Coronary artery (tissue), 2 donors: ENCODE data around the gene PLPPR5.

Experiments used
- DNase-seq: peaks from one replicate; pipeline ENCODE4 v3.0.0-alpha.2; 2017; ENCODE audit warnings: low spot score
- H3K27ac ChIP-seq, 2 donors: fragments of 200-600 bp; sonication (generic); one replicate each; pipeline ENCODE4 v1.5.1; 2016 to 2019
- H3K4me3 ChIP-seq: fragments of 200-600 bp; sonication (generic); 2 replicates; pipeline ENCODE4 v1.5.1; 2016; ENCODE audit warnings: mild to moderate bottlenecking, moderate library complexity
- CTCF ChIP-seq: fragments of 200-600 bp; sonication (generic); IDR thresholded peaks from one replicate; pipeline ENCODE4 v1.5.1; 2019; ENCODE audit warnings: antibody characterized with exemption

Gene PLPPR5

GRCh38 chr1:98904684-98905083, 100.0 kb downstream of the PLPPR5 start:
- H3K4me3 ChIP-seq: no peak overlapping the region
- no peak for DNase-seq
- no peak overlapping the region for H3K27ac ChIP-seq
- TF ChIP-seq CTCF: no peak

GRCh38 chr1:98903726-98904125, 100.9 kb downstream of the PLPPR5 start:
- Histone ChIP-seq H3K4me3 (no peak overlapping the region), H3K27ac (no peak overlapping the region)
- TF ChIP-seq CTCF: no peak
- no peak for DNase-seq

- H3K27ac ChIP-seq: no peak overlapping the region
- no peak for TF ChIP-seq CTCF
- DNase-seq: no peak
- H3K4me3 ChIP-seq: no peak overlapping the region
Observed at GRCh38 chr1:98903261-98903660, 101.4 kb downstream of the PLPPR5 start.

GRCh38 chr1:98898940-98899339, 105.7 kb downstream of the PLPPR5 start:
- Histone ChIP-seq H3K4me3 (no peak overlapping the region), H3K27ac (no peak overlapping the region)
- DNase-seq: no peak
- no peak for TF ChIP-seq CTCF

GRCh38 chr1:98897479-98897878, 107.2 kb downstream of the PLPPR5 start:
- TF ChIP-seq CTCF: no peak
- H3K27ac ChIP-seq: no peak overlapping the region
- DNase-seq: no peak
- no peak overlapping the region for H3K4me3 ChIP-seq

- DNase-seq: no peak
- no peak for TF ChIP-seq CTCF
- Histone ChIP-seq H3K4me3 (no peak overlapping the region), H3K27ac (no peak overlapping the region)
Observed at GRCh38 chr1:98896711-98897445, 107.8 kb downstream of the PLPPR5 start.

- no peak overlapping the region for H3K27ac ChIP-seq
- H3K4me3 ChIP-seq: no peak overlapping the region
- no peak for TF ChIP-seq CTCF
- no peak for DNase-seq
Observed at GRCh38 chr1:98893371-98893770, 111.3 kb downstream of the PLPPR5 start.
